ENCODE measurements around the gene CFLAR. TPM values are rescaled to one million over a fixed set of nuclear protein-coding genes. Genes with fewer than 3 reads are reported as not detected.

CFLAR gene
- total RNA-seq, 1 donor from 2014 or later, result 241 TPM

DNA sequence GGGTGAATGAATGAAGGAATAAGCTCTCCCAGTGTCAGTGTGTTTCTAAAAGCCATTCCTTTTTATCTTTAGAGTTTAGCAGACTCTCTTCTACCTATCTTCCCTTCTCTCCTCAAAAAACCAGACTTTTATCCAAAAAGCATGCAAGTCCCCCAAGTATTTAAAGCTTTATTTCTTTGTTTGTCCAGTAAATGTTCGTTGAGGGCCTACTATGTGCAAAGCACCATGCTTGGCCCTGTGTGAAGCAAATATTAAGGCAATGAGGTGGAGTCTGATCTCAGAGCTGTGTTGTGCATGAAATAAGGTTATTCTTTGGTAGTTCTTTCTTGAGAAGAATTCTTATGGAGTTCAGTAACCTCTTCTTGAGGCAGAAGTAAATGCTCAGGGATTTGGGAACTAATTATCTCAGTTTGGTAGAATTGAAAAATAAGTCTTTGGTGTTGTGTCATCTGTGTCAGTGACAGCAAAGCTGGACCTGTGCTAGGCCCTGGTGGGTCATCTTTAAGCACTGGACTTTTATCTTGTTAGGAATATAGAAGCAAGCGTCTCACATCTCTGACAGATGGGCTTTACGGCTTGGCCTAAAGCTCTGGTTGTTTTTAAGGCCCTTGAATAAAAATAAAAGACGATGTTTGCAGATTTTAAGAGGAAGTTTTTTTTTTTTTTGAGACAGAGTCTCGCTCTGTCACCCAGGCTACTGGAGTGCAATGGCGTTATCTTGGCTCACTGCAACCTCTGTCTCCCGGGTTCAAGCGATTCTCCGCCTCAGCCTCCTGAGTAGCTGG lies 38.8 kb downstream of the CFLAR start:
- TF ChIP-seq, protein P1, sequence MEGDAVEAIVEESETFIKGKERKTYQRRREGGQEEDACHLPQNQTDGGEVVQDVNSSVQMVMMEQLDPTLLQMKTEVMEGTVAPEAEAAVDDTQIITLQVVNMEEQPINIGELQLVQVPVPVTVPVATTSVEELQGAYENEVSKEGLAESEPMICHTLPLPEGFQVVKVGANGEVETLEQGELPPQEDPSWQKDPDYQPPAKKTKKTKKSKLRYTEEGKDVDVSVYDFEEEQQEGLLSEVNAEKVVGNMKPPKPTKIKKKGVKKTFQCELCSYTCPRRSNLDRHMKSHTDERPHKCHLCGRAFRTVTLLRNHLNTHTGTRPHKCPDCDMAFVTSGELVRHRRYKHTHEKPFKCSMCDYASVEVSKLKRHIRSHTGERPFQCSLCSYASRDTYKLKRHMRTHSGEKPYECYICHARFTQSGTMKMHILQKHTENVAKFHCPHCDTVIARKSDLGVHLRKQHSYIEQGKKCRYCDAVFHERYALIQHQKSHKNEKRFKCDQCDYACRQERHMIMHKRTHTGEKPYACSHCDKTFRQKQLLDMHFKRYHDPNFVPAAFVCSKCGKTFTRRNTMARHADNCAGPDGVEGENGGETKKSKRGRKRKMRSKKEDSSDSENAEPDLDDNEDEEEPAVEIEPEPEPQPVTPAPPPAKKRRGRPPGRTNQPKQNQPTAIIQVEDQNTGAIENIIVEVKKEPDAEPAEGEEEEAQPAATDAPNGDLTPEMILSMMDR (IDR thresholded peaks at IDR 0.05; ENCODE audit: unreplicated experiment), result no peak
- Mint-ChIP-seq H3K27ac (ENCODE audit: unreplicated experiment) (no peak overlapping the region), H3K36me3 (ENCODE audit: low read depth, unreplicated experiment) (peaks cover 64% of the 10 kb centered on the region), H3K27me3 (ENCODE audit: unreplicated experiment) (no peaks in the 10 kb centered on the region), H3K4me1 (ENCODE audit: unreplicated experiment) (peaks cover 40% of the 10 kb centered on the region), H3K4me3 (ENCODE audit: unreplicated experiment) (peak overlapping the region; percentile 79), H3K9me3 (ENCODE audit: unreplicated experiment) (no peaks in the 10 kb centered on the region)
- DNase-seq (ENCODE audit: low spot score), result no peak

DNA sequence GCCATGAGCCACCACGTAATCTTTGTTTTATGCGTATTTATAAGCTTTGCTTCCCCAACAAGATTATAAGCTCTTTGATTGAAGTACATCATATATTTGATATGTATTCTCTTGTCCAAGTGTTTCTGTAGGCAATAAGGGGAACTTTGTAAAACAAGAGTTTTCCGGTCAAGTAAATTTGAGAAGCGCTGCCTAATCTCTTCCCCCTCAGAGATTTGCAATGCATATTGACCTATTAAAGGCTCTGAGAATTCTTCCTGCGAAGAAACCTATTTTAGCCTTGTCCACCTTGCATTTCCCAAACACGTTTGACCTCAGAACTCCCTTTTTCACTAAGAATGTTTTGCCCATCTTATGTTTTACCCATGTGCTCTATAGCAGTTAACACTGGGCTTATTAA lies 40.1 kb downstream of the CFLAR start:
- no peak overlapping the region for H3K4me3 Mint-ChIP-seq (ENCODE audit: unreplicated experiment)
- peaks cover 68% of the 10 kb centered on the region for H3K36me3 Mint-ChIP-seq (ENCODE audit: low read depth, unreplicated experiment)
- no peak overlapping the region for H3K27ac Mint-ChIP-seq (ENCODE audit: unreplicated experiment)
- DNase-seq (ENCODE audit: low spot score), result no peak
- peaks cover 32% of the 10 kb centered on the region for H3K4me1 Mint-ChIP-seq (ENCODE audit: unreplicated experiment)
- no peaks in the 10 kb centered on the region for H3K27me3 Mint-ChIP-seq (ENCODE audit: unreplicated experiment)
- TF ChIP-seq, protein P1 (IDR thresholded peaks at IDR 0.05; ENCODE audit: unreplicated experiment), result no peak
- no peaks in the 10 kb centered on the region for H3K9me3 Mint-ChIP-seq (ENCODE audit: unreplicated experiment)

DNA sequence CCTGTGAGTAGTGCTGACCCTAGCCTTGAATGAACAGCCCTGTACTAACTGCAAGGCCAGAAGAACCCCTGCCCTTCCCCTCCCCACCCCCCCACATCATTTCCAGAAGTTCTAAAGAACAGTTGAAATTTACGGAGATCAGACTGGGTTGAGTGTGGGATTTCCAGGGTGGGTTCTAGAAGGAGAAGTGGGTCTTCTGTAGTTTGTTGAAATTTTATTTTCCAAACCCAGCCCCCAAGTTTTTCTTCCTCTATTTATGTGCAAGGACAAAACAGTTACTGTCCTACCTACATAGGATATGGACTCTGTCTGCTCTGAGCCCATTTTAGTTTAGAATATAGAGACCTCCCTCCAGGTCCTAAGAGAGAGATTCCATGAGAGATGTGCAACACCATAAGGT lies 40.7 kb downstream of the CFLAR start:
- peaks cover 63% of the 10 kb centered on the region for H3K36me3 Mint-ChIP-seq (ENCODE audit: low read depth, unreplicated experiment)
- DNase-seq (ENCODE audit: low spot score), result no peak
- TF ChIP-seq, protein P1 (IDR thresholded peaks at IDR 0.05; ENCODE audit: unreplicated experiment), result no peak
- peaks cover 27% of the 10 kb centered on the region for H3K4me1 Mint-ChIP-seq (ENCODE audit: unreplicated experiment)
- no peak overlapping the region for H3K4me3 Mint-ChIP-seq (ENCODE audit: unreplicated experiment)
- H3K27me3 Mint-ChIP-seq (ENCODE audit: unreplicated experiment), result no peaks in the 10 kb centered on the region
- no peaks in the 10 kb centered on the region for H3K9me3 Mint-ChIP-seq (ENCODE audit: unreplicated experiment)
- H3K27ac Mint-ChIP-seq (ENCODE audit: unreplicated experiment), result no peak overlapping the region

DNA sequence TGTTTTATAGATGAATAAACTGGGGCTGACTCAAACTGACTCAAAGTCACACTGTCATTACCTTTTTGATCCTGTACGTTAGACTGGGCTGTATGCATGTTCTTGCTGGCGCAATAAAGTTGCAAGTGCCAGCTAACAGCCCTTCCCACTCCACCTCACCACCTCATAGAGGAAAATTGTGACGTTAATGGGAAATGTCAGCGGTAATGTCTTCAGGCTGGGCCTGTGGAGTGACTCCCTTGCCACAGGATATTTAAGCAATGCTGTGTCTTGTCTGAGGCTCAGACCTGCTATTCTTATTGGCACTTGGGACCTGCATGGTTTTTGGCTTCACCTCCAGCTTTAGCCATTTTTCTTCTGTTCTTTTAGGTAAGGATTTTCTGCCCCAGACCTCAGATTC lies 41.7 kb downstream of the CFLAR start:
- Mint-ChIP-seq H3K27ac (ENCODE audit: unreplicated experiment) (peak overlapping the region; percentile 89), H3K4me3 (ENCODE audit: unreplicated experiment) (peak overlapping the region; percentile 17), H3K36me3 (ENCODE audit: low read depth, unreplicated experiment) (peaks cover 68% of the 10 kb centered on the region), H3K9me3 (ENCODE audit: unreplicated experiment) (no peaks in the 10 kb centered on the region), H3K4me1 (ENCODE audit: unreplicated experiment) (peaks cover 29% of the 10 kb centered on the region), H3K27me3 (ENCODE audit: unreplicated experiment) (no peaks in the 10 kb centered on the region)
- no peak for DNase-seq (ENCODE audit: low spot score)
- TF ChIP-seq, protein P1 (IDR thresholded peaks at IDR 0.05; ENCODE audit: unreplicated experiment), result no peak
